Measurements from ENCODE around the gene BUD31. TPM values are rescaled to one million over a fixed set of nuclear protein-coding genes. Genes with fewer than 3 reads are reported as not detected.

Gene BUD31
- total and polyA plus RNA-seq, 4 donors: 64.9 to 125 (median 112) TPM

- Histone ChIP-seq H3K36me3 (ENCODE audit: control insufficient read depth, insufficient read depth, low read length) (peaks cover 34% of the 10 kb centered on the region), H3K27ac (ENCODE audit: low read depth, low read length) (no peak overlapping the region), H3K9me3 (ENCODE audit: control insufficient read depth, insufficient read depth, low read length) (no peaks in the 10 kb centered on the region), H3K4me1 (ENCODE audit: control insufficient read depth, insufficient read depth, low read length) (peaks cover 11% of the 10 kb centered on the region), H3K4me3 (ENCODE audit: low read depth, low read length) (no peak overlapping the region), H3K27me3 (ENCODE audit: control insufficient read depth, insufficient read depth, low read length) (no peaks in the 10 kb centered on the region)
- DNase-seq (ENCODE audit: low read depth in 4 of 6, low spot score in 6 of 6): no peak
- WGBS (ENCODE audit: insufficient coverage): 96% methylated on average over 20 of the region's 20 CpGs
These were observed 20.9 kb upstream of the BUD31 start for GRCh38 chr7:99387912-99388311.

GRCh38 chr7:99389772-99390171, 19.0 kb upstream of the BUD31 start:
- Histone ChIP-seq H3K36me3 (ENCODE audit: control insufficient read depth, insufficient read depth, low read length) (peaks cover 39% of the 10 kb centered on the region), H3K9me3 (ENCODE audit: control insufficient read depth, insufficient read depth, low read length) (no peaks in the 10 kb centered on the region), H3K4me1 (ENCODE audit: control insufficient read depth, insufficient read depth, low read length) (peaks cover 25% of the 10 kb centered on the region), H3K4me3 (ENCODE audit: low read depth, low read length) (no peak overlapping the region), H3K27ac (ENCODE audit: low read depth, low read length) (no peak overlapping the region), H3K27me3 (ENCODE audit: control insufficient read depth, insufficient read depth, low read length) (no peaks in the 10 kb centered on the region)
- WGBS (ENCODE audit: insufficient coverage): 94% methylated on average over 13 of the region's 13 CpGs
- no peak for DNase-seq (ENCODE audit: low read depth in 4 of 6, low spot score in 6 of 6)

- Histone ChIP-seq H3K27me3 (ENCODE audit: control insufficient read depth, insufficient read depth, low read length) (no peaks in the 10 kb centered on the region), H3K4me3 (ENCODE audit: low read depth, low read length) (no peak overlapping the region), H3K27ac (ENCODE audit: low read depth, low read length) (no peak overlapping the region), H3K4me1 (ENCODE audit: control insufficient read depth, insufficient read depth, low read length) (peaks cover 25% of the 10 kb centered on the region), H3K9me3 (ENCODE audit: control insufficient read depth, insufficient read depth, low read length) (no peaks in the 10 kb centered on the region), H3K36me3 (ENCODE audit: control insufficient read depth, insufficient read depth, low read length) (peaks cover 48% of the 10 kb centered on the region)
- WGBS (ENCODE audit: insufficient coverage): 95% methylated on average over 12 of the region's 23 CpGs
- DNase-seq (ENCODE audit: low read depth in 4 of 6, low spot score in 6 of 6): no peak
These were observed 17.7 kb upstream of the BUD31 start for GRCh38 chr7:99390941-99391602.

- H3K4me3 ChIP-seq (ENCODE audit: low read depth, low read length): peak overlapping the region; percentile 60
- no peaks in the 10 kb centered on the region for H3K9me3 ChIP-seq (ENCODE audit: control insufficient read depth, insufficient read depth, low read length)
- H3K4me1 ChIP-seq (ENCODE audit: control insufficient read depth, insufficient read depth, low read length): peaks cover 27% of the 10 kb centered on the region
- DNase-seq (ENCODE audit: low read depth in 4 of 6, low spot score in 6 of 6): no peak
- 82% methylated on average over 8 of the region's 8 CpGs for WGBS (ENCODE audit: insufficient coverage)
- H3K27me3 ChIP-seq (ENCODE audit: control insufficient read depth, insufficient read depth, low read length): no peaks in the 10 kb centered on the region
- peaks cover 50% of the 10 kb centered on the region for H3K36me3 ChIP-seq (ENCODE audit: control insufficient read depth, insufficient read depth, low read length)
- H3K27ac ChIP-seq (ENCODE audit: low read depth, low read length): no peak overlapping the region
These were observed 16.7 kb upstream of the BUD31 start for GRCh38 chr7:99392046-99392445.

GRCh38 chr7:99392659-99393354, 16.0 kb upstream of the BUD31 start:
- WGBS (ENCODE audit: insufficient coverage): 2% methylated on average over 68 of the region's 68 CpGs
- DNase-seq (ENCODE audit: low read depth in 4 of 6, low spot score in 6 of 6): peak in 5 of 6 donors; percentile 31 to 95 (median 59)

GRCh38 chr7:99393355-99394187, 15.2 kb upstream of the BUD31 start:
- DNase-seq (ENCODE audit: low read depth in 4 of 6, low spot score in 6 of 6): peak in 4 of 6 donors; percentile 43 to 94 (median 75)
- H3K36me3 ChIP-seq (ENCODE audit: control insufficient read depth, insufficient read depth, low read length): peaks cover 57% of the 10 kb centered on the region

More at GRCh38 chr7:99392659-99393354, 16.0 kb upstream of the BUD31 start:
- H3K4me1 ChIP-seq (ENCODE audit: control insufficient read depth, insufficient read depth, low read length): peaks cover 32% of the 10 kb centered on the region
- no peaks in the 10 kb centered on the region for H3K27me3 ChIP-seq (ENCODE audit: control insufficient read depth, insufficient read depth, low read length)
- peak overlapping the region; percentile 25 for H3K27ac ChIP-seq (ENCODE audit: low read depth, low read length)
- H3K36me3 ChIP-seq (ENCODE audit: control insufficient read depth, insufficient read depth, low read length): peaks cover 57% of the 10 kb centered on the region
- no peaks in the 10 kb centered on the region for H3K9me3 ChIP-seq (ENCODE audit: control insufficient read depth, insufficient read depth, low read length)
- H3K4me3 ChIP-seq (ENCODE audit: low read depth, low read length): peak overlapping the region; percentile 60

DNA sequence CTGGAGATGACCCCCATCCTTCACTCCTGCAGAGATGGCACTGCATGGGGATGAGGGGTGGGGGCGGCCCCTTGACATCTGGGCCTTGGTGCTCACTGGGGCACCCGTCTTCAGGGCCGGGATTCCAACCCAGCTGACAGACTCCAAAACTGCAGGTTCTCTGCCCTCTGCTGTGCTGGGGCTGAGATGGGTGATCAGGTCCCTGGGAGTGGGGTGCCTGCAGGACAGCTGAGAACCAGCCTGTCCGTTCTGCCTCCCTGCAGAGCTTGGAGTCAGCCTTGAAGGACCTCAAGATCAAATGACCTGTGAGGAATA, 14.6 kb upstream of the BUD31 start:
- no peak overlapping the region for H3K27ac ChIP-seq (ENCODE audit: low read depth, low read length)
- H3K36me3 ChIP-seq (ENCODE audit: control insufficient read depth, insufficient read depth, low read length): peaks cover 63% of the 10 kb centered on the region

More at GRCh38 chr7:99393355-99394187, 15.2 kb upstream of the BUD31 start:
- Histone ChIP-seq H3K27ac (ENCODE audit: low read depth, low read length) (peak overlapping the region; percentile 25), H3K4me1 (ENCODE audit: control insufficient read depth, insufficient read depth, low read length) (peaks cover 32% of the 10 kb centered on the region), H3K27me3 (ENCODE audit: control insufficient read depth, insufficient read depth, low read length) (no peaks in the 10 kb centered on the region), H3K4me3 (ENCODE audit: low read depth, low read length) (peak overlapping the region; percentile 60), H3K9me3 (ENCODE audit: control insufficient read depth, insufficient read depth, low read length) (no peaks in the 10 kb centered on the region)
- WGBS (ENCODE audit: insufficient coverage): 17% methylated on average over 24 of the region's 30 CpGs

GRCh38 chr7:99395616-99396327, 13.0 kb upstream of the BUD31 start:
- Histone ChIP-seq H3K27me3 (ENCODE audit: control insufficient read depth, insufficient read depth, low read length) (no peaks in the 10 kb centered on the region), H3K27ac (ENCODE audit: low read depth, low read length) (no peak overlapping the region), H3K36me3 (ENCODE audit: control insufficient read depth, insufficient read depth, low read length) (peaks cover 69% of the 10 kb centered on the region), H3K9me3 (ENCODE audit: control insufficient read depth, insufficient read depth, low read length) (no peaks in the 10 kb centered on the region), H3K4me3 (ENCODE audit: low read depth, low read length) (no peak overlapping the region), H3K4me1 (ENCODE audit: control insufficient read depth, insufficient read depth, low read length) (peaks cover 32% of the 10 kb centered on the region)
- 94% methylated on average over 13 of the region's 14 CpGs for WGBS (ENCODE audit: insufficient coverage)
- DNase-seq (ENCODE audit: low read depth in 4 of 6, low spot score in 6 of 6): no peak

More for the DNA sequence above, 14.6 kb upstream of the BUD31 start:
- 84% methylated on average over 3 of the region's 4 CpGs for WGBS (ENCODE audit: insufficient coverage)
- H3K27me3 ChIP-seq (ENCODE audit: control insufficient read depth, insufficient read depth, low read length): no peaks in the 10 kb centered on the region
- H3K9me3 ChIP-seq (ENCODE audit: control insufficient read depth, insufficient read depth, low read length): no peaks in the 10 kb centered on the region
- no peak for DNase-seq (ENCODE audit: low read depth in 4 of 6, low spot score in 6 of 6)
- peaks cover 32% of the 10 kb centered on the region for H3K4me1 ChIP-seq (ENCODE audit: control insufficient read depth, insufficient read depth, low read length)
- no peak overlapping the region for H3K4me3 ChIP-seq (ENCODE audit: low read depth, low read length)
